HG02571 (cell line): ENCODE measurements around the gene COPA.
"Not testable (repeated sequence)": the region's sequence is repeated elsewhere in the genome, so short reads cannot be mapped to it uniquely, and the experiment has no call there.

Source experiments
- ATAC-seq: cut with Tn5 transposase; IDR thresholded peaks from one replicate; pipeline ENCODE4 v1.9.1; 2021; ENCODE audit warnings: mild to moderate bottlenecking, moderate library complexity; ENCODE audit not compliant: unreplicated experiment

The COPA gene

GRCh38 chr1:160328184-160328583 is 14.9 kb downstream of the COPA start:
- ATAC-seq: no peak

GRCh38 chr1:160326418-160326817 is 16.6 kb downstream of the COPA start:
- ATAC-seq: no peak

GRCh38 chr1:160325252-160325651 is 17.8 kb downstream of the COPA start:
- no peak for ATAC-seq

- no peak for ATAC-seq
These were observed 20.2 kb downstream of the COPA start for GRCh38 chr1:160322831-160323230.

GRCh38 chr1:160315359-160315758 is 27.7 kb downstream of the COPA start:
- no peak for ATAC-seq

GRCh38 chr1:160309571-160309970 is 33.5 kb downstream of the COPA start:
- no peak for ATAC-seq

- no peak for ATAC-seq
These were observed 33.9 kb downstream of the COPA start for GRCh38 chr1:160309185-160309557.

- ATAC-seq: no peak
These were observed 34.4 kb downstream of the COPA start for GRCh38 chr1:160308451-160309184.

- ATAC-seq: no peak
These were observed 35.8 kb downstream of the COPA start for GRCh38 chr1:160307118-160307791.

GRCh38 chr1:160300173-160300572 is 42.9 kb downstream of the COPA start:
- no peak for ATAC-seq

- ATAC-seq: no peak
These were observed 47.0 kb downstream of the COPA start for GRCh38 chr1:160296036-160296435.

GRCh38 chr1:160293020-160293968 is 49.8 kb downstream of the COPA start:
- ATAC-seq: no peak

GRCh38 chr1:160291248-160292220 is 51.5 kb downstream of the COPA start:
- ATAC-seq: no peak

- not testable (repeated sequence) for ATAC-seq
These were observed 55.3 kb downstream of the COPA start for GRCh38 chr1:160287769-160288168.

- ATAC-seq: no peak
These were observed 57.5 kb downstream of the COPA start for GRCh38 chr1:160285506-160285905.

GRCh38 chr1:160284782-160285344 is 58.2 kb downstream of the COPA start, which contains the start of gene PEX19:
PEX19 (minus strand) TSS chr1:160285133; CDS start chr1:160285124, 9 bp downstream.
- ATAC-seq: peak; percentile 91

- no peak for ATAC-seq
These were observed 58.7 kb downstream of the COPA start for GRCh38 chr1:160284220-160284781.

GRCh38 chr1:160282807-160283206 is 60.2 kb downstream of the COPA start:
- no peak for ATAC-seq

GRCh38 chr1:160277987-160278386 is 65.1 kb downstream of the COPA start:
- ATAC-seq: no peak
